Head of caudate nucleus (tissue), 42 donors: Measurements from ENCODE around the gene DCAF6.

Source experiments
- DNase-seq, 42 donors: peaks; one replicate each; pipeline versions ENCODE4 v3.0.0 to v3.0.0-alpha.2; 2020 to 2021; ENCODE audit warnings: mixed read lengths in 7 of 42
- intact Hi-C: fragments of 100-400 bp; cut with DNase I; formaldehyde crosslinking; loops from one replicate; pipeline ENCODE4 v1.15.0; 2022

DCAF6 gene

DNA sequence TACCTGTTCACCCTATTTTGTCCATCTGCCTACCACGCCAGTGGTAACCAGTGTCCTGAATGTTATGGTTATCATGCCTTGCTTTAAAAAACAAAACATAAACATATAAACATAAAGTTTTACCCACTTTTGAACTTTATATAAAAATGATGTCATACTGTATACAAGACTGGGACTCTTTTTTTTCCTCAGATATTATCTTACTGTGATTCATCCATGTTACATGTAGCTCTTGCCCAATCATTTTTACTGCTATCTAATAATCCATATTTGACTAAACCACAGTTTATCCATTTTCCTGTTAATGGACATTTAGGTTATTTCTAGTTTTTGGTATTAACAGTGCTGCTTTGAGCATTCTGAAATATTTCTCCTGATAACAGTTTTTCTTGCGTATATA lies 121.4 kb downstream of the DCAF6 start:
- intact Hi-C loops, result no loop called here
- no peak for DNase-seq

DNA sequence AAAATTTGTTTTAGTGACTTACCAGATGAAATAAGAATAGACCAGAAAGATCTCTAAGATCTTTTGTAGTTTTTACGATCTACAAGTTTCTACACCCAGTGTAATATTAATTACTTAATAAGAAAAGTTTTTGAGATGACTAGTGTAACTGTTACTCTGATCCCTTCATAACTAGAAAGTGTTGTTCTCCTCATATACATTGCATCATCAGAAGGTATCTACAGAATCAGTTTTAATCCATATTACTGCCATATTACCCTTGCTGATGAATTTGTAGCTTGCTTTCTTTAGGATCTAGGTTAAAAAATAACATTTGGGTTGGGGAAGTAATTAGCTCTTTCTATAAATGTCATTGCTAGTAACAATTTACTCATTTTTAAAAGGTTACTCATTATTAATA lies 127.7 kb downstream of the DCAF6 start:
- intact Hi-C loops, result no loop called here
- no peak for DNase-seq

DNA sequence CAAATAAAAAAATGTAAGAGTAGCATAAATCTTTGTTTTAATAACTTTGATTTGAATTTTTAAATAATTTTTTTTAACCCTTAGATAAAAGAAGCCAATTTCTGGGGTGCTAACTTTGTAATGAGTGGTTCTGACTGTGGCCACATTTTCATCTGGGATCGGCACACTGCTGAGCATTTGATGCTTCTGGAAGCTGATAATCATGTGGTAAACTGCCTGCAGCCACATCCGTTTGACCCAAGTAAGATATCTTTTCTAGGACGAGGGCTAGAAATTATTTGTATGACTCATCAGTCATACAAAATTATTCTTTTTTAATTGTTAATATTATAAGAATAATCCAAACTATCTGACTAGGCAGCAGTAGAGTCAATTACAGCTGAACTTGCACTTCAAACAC lies 129.0 kb downstream of the DCAF6 start:
- intact Hi-C loops, result no loop called here

DNA sequence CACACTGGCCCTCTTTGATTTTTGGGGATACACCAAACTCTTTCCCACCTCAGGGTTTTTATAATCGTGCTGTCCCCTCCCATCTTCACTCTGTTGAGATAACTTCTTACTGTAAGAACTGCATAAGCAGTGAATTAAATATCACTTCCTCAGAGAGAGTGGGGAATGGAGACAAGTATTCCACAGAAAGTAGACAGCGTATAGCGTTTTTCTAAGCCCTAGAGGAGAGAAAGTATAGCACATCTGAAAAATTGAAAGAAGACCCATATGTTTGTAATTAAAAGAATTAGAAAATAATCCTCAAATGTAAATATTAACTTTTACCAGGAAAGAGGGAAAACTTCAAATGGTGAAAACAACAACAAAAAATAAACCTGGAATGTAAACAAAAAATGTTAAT lies 132.9 kb downstream of the DCAF6 start:
- intact Hi-C loops, result no loop called here
- no peak for DNase-seq

More for the DNA sequence above, 129.0 kb downstream of the DCAF6 start:
- DNase-seq, result no peak

DNA sequence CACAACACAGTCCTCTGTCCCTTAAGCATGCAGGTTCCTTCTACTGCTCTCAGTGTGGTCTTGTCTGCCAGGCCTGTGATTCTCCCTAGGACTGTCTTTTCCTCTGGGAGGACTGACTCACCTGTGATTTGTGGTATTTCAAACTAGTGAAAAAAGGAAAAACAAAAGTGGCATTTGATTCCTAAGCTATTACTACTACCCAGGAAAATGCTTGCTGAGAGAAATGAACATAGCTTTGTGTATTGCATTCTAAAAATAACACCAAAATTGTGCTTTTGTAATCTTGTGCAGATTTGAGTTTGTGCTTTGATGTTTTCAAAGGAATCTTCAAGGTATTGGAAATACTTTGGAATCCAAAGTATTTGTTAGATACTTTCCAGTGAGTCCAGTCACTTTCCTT lies 143.3 kb downstream of the DCAF6 start:
- intact Hi-C loops, result no loop called here
- no peak for DNase-seq

DNA sequence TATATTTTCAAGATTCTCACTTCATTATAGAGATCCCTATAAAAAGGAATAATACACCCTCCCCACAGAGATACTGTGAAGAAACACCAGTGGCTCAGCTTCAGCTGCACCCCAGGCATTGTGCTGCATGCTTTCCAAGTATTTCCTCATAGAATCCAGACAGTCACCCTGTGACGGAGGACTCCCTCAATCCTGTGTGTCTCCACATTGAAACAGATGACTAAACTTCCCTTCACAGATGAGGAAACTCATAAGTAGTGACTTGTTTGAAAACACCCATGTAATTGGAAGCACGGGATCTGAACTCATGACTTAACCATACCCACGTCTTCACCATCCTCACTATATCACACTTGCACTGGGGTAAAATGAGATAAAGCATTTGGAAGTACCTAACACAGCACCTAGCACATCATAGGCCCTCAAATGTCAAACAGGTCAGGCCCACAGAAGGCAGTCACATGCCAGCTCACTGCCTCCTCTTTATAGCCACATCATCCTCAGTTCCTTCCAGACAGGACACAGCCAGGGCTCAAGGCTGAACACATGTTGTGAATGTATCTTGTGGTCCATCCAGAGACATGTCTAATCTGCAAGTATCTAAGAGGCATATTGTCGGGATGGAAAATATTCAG lies 145.0 kb downstream of the DCAF6 start:
- DNase-seq, result no peak
- intact Hi-C loops, result no loop called here

DNA sequence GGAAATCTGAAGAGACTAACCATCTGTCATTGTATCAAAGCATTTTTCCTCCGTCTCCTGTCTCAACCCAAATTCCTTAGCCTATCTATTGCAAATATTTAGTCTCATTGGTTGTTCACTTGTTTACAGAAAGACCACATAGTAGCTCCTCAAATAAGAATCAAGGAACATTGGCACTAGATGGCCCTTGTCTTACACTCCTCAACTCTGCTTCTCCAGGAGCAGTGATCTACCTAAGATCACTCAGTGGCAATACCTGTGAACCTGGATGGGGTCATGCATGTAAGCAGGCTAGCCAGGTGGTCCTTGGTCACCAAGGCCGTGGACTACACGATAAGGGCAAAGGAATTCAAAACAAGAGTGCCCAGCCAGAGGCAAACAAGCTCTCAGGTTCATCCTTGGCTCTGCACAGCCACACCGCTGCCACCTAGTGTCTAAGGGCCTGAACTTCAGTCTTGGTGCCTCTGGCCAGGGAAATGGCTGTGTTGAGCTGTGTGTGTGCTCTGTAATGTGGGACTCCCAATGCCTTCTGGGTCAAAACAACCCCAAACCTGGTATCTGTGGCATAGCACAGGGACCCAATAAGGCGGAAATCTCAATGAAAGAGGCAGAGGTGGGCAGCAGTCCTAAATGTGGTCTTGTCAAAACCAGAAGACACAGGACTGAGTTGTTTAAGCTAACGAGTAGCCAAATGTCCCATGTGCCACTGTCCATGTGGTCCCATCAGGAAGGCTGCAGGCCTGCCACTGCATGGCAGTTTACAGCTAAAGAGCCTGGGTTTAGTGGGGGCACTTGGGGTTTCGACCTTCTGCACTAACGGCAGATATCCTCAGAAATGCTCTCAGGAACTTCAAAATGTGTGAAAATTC lies 145.8 kb downstream of the DCAF6 start:
- intact Hi-C loops, result no loop called here
- DNase-seq, result peak; percentile 51 to 90 (median 78)

DNA sequence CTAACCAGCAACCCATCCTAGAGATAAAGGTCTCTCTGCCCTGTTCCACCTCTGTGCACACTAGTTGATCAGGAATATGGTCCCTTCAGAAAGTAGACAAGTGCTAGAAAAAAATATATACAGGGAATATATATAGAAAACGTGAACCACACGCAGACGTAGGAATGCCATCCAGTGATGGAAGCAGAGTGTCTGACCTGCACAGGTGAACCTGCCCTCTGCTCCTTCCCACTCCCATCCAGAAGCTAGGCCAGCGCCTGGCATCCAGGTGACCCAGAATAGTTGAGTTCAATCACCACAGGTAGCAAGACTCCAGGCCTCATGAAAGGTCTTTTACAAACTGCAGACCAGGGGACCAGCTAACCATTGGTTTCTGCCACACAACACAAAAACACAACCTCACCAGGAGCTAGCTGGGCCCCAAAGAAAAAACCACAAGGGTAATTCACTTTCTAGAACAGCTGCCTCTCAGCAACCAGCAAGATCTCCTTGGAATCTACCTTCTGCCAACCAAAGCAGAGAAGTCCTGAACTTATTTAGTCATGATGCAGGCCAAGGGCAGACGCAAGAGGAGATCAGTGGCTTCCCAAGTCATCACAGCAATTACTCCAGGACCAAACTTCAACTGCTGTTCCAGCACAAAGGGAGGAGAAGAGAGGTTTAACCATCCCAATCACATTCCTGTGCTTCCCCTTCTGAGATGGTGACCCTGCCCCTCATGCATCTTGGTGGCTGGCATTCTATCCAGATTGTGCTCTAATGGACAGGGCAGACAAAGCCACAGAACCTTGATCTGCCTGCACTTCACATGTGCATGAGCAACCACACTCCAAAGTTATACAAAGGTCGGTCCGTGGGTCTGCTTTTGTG lies 147.2 kb downstream of the DCAF6 start:
- no peak for DNase-seq
- intact Hi-C loops, result no loop called here

DNA sequence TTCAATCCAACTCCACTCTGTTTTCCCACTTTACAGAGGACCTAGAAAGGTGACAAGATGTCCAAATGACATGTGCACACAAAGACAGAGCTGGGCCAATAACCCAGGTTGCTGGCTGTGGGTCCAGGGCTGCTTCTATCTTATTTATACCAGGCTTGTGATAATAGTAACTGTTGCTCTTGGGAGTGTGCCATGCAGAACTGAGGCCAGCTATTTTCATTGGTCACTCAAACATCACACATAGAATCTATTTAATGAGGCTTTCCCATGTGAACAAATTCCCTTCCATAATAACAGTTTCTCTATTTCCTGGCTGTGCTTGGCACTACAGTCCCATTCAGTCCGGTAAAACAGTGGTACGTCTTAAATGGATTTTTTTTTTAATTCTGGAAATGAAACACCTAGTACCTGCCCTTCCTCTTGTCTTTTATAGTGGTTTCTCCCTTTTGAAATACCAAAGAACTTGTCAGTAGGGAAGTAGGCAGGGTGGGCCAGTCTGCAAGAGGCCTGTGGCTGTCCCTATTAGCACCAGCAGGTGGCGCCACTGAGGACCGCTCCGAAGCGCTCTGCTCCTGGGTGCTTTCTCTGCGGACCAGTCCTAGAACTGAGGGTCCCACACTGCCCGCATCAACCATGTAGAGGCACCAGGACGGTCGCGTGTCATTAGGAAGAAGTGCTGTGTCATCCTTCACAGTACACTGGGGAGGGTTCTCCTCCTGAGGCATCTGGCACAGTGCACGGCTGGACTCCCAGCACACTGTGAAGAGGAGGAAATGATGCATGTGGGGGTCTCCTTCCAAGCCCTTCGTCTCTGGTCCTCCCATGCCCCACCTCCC lies 148.1 kb downstream of the DCAF6 start:
- peak in 28 of 42 donors; percentile 26 to 77 (median 52) for DNase-seq
- intact Hi-C loops, result no loop called here

DNA sequence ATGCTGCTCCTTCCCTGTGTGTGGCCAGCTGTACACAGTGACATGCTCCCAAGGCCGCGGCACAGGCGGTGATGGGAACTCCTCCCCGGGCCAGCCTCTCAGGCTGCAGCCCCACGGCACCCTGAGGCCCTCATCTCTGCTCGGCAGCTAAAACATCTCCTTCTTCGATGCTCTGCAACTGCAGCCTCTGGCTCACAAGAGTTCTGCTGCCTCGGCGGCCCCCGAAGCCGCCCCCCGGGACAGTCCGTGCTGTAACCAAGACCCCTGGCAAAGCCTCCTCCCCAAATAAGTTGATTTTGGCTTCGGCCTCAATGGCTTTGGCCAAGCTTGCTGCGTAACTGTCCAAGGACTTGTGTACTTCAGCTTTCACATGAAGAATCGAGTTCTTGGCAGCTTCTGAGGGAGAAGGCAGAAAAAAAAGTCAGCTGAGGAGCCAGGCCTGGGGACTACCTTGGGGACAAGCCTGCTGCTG lies 149.0 kb downstream of the DCAF6 start:
- intact Hi-C loops, result no loop called here
- peak in 8 of 42 donors; percentile 15 to 52 (median 34) for DNase-seq

DNA sequence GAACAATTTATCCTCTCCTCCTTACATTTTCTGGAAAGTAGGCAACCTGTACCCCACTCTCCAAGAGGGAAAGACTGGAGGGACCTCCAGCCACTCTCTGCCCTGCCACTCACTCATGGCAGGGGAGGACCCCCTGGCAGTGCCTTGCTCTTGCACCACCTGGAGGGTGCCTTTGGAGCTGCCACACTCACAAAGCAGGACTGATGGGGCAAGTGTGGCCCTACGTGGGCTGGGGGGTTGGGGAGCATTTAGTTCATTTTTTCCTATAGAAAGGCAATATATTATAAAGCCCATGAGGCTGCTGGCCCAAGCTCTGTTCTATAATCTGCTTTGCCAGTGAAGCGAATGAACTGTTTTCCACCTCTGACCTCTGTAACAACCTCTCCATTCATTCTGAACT lies 150.0 kb downstream of the DCAF6 start:
- intact Hi-C loops, result no loop called here
- DNase-seq, result no peak

DNA sequence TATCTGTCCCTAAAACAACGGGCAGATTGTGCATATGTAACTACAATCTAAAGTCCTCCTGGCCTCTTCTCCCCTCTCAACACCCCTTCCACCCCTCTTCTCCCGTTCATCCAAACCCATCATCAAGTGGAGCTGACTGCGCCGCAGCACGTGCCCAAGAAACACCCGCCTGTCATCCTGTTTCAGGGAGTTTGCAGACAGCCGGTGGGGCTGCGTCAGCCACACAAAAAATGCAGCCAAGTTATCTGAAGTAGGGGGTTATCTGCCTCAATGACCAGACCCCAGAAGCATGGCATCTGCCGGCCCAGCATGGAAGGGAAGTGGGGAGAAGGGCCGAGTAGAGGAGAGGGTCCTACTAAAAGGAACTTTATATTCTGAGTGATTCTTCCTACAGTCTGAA lies 151.2 kb downstream of the DCAF6 start:
- intact Hi-C loops, result no loop called here
- DNase-seq, result no peak

DNA sequence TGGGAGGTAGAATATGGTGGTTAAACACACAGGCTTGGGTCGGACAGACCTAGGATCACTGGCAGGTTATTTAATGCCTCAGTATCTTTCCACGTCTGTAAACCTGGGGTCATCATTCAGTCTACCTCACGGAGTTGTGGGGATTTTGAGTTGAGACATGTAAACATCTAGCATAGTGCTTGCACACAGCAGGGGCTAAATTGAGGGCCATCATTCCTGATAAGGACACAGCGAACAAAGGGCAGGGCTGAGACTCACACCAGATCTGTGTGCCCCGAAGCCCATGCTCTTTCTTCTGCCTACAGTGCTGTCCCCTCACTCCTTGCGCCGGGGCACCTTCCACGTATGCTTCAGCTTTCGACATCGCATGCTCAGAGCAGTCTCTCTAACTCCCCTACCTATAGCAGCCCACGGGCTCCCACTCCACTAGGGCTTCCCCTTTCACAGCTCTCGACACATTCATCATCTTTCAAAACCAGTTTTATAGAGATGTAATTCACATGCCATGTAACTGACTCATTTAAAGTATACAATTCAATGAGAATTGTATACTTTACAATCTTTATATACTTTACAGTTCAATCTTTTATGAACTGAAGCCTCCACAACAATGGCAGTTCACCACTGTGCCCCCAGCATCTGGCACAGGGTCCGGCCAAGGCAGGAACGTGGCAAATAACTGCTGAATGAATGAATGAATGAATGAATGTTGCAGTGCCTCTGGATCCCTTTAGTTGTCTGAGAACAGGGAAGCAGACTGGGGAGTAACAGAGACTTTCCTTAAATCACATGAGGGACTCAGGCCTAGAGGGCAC lies 152.2 kb downstream of the DCAF6 start:
- intact Hi-C loops, result no loop called here
- DNase-seq, result no peak

DNA sequence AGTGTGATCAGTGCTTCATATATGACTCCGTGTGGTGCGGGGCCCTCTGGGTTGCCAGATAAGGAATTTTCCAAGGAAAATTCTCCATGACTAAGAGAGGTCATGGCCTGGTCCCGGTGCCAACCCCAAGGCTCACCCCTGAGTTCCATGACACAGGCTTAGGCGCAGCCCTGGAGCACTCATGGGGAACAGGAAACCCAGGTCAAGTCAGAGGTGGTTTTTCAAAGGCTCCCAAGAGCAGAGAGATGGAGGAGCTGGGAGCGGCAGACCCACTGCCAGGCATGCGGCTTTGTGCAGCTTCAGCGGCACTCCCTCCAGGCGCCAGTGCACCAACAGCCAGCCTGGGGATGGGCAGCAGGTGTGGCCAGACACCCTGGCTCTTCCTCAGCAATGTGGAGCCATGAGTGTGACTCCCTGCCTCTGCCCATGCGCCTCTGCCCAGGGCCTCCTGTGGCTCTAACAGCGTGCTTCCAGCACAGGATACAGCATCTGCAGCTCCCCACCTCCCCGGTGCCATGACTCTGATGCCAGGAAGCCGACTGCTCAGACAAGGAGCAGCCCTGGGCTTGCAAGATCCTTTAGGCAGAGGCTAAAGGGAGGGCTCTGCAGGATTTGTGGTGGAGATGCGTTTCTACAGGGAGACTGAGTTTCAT lies 153.0 kb downstream of the DCAF6 start:
- intact Hi-C loops, result no loop called here
- no peak for DNase-seq

DNA sequence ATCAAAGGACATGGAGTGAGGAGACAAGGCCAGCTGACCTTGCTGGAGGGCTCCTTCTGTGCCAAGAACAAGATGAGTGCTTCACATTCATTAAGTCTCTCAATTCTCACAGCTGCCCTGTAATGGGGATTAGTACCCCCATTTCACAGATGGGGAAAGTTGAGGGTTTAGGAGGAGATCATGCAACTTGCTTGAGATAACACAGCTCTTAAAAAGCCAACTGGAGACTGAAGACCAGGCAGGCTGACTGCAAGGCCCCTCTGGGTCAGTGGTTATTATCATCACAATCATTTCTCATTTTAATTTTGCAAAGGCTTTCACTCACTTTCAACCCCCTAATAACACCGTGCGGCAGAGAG lies 153.5 kb downstream of the DCAF6 start:
- intact Hi-C loops, result no loop called here

DNA sequence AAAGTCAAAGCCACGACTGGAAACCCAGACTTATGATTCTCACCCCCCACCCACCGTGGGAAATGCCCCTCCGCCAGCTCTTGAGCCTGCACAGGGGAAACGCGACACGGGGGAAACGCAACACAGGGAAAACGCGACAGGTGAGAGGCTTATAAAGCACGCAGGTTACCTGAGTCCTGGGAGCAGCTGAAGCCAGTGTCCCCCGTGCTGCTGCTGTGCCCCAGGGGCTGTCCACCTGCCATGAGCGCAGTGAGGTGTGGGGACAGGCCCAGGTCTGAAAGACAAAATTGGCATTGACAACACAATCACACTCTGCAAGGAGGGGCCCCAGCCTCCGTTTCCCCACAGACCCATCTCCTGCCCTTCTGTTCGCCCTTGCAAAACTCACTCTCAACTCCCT lies 153.9 kb downstream of the DCAF6 start:
- intact Hi-C loops, result no loop called here
- DNase-seq, result no peak

More for the DNA sequence above, 153.5 kb downstream of the DCAF6 start:
- DNase-seq, result no peak

DNA sequence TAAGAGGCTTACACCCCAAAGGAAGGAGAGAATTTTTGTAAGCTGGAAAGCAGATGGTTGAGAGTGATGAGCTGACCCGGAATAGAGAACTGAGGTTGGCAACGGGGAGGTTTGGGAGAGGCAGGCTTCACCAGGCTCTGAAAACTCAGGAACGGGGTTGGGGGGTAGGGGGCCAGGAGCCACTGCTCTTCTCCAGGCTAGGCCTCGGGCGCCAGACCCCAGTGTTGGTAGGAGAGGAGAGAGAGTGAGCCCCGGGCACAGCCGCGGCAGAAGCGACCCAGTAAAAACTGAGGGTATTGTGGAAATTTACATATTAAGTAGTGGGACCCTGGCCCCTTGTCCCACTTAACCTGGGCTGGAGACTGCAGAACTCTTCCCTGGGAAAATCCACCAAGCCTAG lies 154.6 kb downstream of the DCAF6 start:
- intact Hi-C loops, result no loop called here
- no peak for DNase-seq
